ENCODE data around the gene LRTM2. TPM values are rescaled to one million over a fixed set of nuclear protein-coding genes. Genes with fewer than 3 reads are reported as not detected.

LRTM2 gene
- total and polyA plus RNA-seq, 9 of the 15 experiments (the other 6 are each of a cell fraction or from before 2014, with no cell fraction given), result 0.09 TPM; not detected in 8

DNA sequence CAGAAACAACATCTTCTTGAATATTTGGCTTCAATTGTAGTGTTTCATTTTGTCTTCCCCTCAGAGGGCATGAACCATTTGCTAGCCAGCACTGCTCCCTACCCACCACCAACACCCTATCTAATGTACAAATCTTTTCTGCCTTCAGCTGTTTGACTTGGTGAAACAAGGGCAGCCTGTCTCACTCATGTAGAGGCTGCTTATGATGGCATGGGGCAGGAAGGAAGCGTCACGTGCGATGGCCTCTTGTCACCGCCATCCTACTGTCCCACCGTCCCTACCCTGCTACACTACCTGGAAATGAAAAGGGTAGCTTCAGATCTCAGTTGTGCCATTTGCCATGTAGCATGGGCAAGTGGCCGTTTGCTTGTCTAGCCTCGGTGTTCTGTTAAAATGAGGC lies 29.9 kb upstream of the LRTM2 start (continued):
- TF ChIP-seq, protein P1, sequence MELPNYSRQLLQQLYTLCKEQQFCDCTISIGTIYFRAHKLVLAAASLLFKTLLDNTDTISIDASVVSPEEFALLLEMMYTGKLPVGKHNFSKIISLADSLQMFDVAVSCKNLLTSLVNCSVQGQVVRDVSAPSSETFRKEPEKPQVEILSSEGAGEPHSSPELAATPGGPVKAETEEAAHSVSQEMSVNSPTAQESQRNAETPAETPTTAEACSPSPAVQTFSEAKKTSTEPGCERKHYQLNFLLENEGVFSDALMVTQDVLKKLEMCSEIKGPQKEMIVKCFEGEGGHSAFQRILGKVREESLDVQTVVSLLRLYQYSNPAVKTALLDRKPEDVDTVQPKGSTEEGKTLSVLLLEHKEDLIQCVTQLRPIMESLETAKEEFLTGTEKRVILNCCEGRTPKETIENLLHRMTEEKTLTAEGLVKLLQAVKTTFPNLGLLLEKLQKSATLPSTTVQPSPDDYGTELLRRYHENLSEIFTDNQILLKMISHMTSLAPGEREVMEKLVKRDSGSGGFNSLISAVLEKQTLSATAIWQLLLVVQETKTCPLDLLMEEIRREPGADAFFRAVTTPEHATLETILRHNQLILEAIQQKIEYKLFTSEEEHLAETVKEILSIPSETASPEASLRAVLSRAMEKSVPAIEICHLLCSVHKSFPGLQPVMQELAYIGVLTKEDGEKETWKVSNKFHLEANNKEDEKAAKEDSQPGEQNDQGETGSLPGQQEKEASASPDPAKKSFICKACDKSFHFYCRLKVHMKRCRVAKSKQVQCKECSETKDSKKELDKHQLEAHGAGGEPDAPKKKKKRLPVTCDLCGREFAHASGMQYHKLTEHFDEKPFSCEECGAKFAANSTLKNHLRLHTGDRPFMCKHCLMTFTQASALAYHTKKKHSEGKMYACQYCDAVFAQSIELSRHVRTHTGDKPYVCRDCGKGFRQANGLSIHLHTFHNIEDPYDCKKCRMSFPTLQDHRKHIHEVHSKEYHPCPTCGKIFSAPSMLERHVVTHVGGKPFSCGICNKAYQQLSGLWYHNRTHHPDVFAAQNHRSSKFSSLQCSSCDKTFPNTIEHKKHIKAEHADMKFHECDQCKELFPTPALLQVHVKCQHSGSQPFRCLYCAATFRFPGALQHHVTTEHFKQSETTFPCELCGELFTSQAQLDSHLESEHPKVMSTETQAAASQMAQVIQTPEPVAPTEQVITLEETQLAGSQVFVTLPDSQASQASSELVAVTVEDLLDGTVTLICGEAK (IDR thresholded peaks at IDR 0.05), result no peak
- TF ChIP-seq, protein P1 (CRISPR knock-in tag; IDR thresholded peaks at IDR 0.05), result no peak
- TF ChIP-seq BDP1 (IDR thresholded peaks at IDR 0.05; ENCODE audit: insufficient read depth, insufficient read length) (no peak), ZNF282 (CRISPR knock-in tag; IDR thresholded peaks at IDR 0.05) (no peak), HNRNPLL (IDR thresholded peaks at IDR 0.05; ENCODE audit: low read depth, low read length, poor library complexity, severe bottlenecking) (no peak), HSF4 (CRISPR knock-in tag; IDR thresholded peaks at IDR 0.05; ENCODE audit: borderline replicate concordance) (no peak), ZNF589 (CRISPR knock-in tag; IDR thresholded peaks at IDR 0.05; ENCODE audit: low read depth) (no peak), HDGF (IDR thresholded peaks at IDR 0.05) (no peak), ARID1B (IDR thresholded peaks at IDR 0.05) (no peak), ZC3H11A (IDR thresholded peaks at IDR 0.05; ENCODE audit: low read depth, low read length) (no peak), SNRNP70 (optimal IDR thresholded peaks at IDR 0.05; ENCODE audit: low read depth, low read length) (no peak), ZNF707 (CRISPR knock-in tag; conservative IDR thresholded peaks at IDR 0.05) (no peak), KDM1A (IDR thresholded peaks at IDR 0.05) (no peak)
- TF ChIP-seq, protein P2, sequence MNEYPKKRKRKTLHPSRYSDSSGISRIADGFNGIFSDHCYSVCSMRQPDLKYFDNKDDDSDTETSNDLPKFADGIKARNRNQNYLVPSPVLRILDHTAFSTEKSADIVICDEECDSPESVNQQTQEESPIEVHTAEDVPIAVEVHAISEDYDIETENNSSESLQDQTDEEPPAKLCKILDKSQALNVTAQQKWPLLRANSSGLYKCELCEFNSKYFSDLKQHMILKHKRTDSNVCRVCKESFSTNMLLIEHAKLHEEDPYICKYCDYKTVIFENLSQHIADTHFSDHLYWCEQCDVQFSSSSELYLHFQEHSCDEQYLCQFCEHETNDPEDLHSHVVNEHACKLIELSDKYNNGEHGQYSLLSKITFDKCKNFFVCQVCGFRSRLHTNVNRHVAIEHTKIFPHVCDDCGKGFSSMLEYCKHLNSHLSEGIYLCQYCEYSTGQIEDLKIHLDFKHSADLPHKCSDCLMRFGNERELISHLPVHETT (CRISPR knock-in tag; conservative IDR thresholded peaks at IDR 0.05 in 1 of 2, IDR thresholded peaks at IDR 0.05 in 1 of 2), result no peak

Measured in K562 (cell line).